NCI-H446 treated with DMSO at 0.1 percent for 48 hours (cell line): ENCODE measurements around the gene EDEM2.
"Not testable (repeated sequence)": the region's sequence is repeated elsewhere in the genome, so short reads cannot be mapped to it uniquely, and the experiment has no call there.

Experiments
- DNase-seq: peaks from one replicate; lab custom pipeline; 2025; lab: John Stamatoyannopoulos, UW

Gene EDEM2

GRCh38 chr20:35087355-35087754 lies 59.8 kb downstream of the EDEM2 start:
- DNase-seq = no peak

DNA sequence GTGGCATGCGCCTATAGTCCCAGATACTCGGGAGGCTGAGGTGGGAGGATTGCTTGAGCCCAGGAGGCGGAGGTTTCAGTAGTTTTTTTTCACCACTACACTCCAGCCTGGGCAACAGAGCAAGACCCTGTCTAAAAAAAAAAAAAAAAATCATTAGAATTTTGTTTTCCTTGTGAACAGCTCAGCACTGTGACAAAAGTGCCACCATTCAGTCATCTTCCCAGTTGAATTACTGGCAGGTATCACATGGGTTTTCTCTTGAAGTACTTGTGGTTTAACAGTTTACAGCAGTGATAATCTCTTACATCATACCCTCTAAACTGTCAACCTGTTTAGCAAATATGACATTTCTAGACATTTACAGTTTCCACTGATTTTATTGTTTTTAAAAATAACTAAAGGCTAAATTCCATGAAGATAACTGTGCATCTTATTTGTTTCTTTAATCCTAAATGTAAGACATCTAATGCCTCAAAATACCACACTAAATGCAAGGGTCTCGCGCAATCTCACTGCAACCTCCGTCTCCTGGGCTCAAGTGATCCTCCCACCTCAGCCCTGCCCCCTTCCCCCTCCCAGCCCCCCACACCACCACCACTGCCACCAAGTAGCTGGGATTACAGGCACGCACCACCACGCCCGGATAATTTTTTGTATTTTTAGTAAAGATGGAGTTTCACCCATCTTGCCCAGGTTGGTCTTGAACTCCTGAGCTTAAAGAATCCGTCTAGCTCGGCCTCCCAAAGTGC lies 61.5 kb downstream of the EDEM2 start:
- no peak for DNase-seq

DNA sequence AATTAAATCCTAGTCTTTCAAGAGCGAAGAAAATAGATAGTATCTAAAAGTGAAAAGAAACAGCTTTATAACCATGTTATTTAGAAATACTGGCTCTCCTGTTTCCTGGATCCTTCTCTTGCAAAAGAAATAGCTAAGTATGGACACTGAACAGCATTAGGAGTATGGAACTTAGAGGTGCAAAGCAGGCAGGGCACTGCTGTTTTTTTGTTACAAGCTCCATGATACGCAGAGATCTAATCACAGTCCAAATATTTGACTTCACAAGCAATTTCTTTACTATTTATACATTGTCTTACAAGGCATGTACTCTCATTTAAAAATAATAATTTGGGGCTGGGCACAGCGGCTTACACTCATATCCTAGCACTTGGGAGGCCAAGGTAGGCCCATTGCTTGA lies 62.1 kb downstream of the EDEM2 start:
- DNase-seq = no peak

GRCh38 chr20:35080348-35080642 lies 66.8 kb downstream of the EDEM2 start:
- not testable (repeated sequence) for DNase-seq

DNA sequence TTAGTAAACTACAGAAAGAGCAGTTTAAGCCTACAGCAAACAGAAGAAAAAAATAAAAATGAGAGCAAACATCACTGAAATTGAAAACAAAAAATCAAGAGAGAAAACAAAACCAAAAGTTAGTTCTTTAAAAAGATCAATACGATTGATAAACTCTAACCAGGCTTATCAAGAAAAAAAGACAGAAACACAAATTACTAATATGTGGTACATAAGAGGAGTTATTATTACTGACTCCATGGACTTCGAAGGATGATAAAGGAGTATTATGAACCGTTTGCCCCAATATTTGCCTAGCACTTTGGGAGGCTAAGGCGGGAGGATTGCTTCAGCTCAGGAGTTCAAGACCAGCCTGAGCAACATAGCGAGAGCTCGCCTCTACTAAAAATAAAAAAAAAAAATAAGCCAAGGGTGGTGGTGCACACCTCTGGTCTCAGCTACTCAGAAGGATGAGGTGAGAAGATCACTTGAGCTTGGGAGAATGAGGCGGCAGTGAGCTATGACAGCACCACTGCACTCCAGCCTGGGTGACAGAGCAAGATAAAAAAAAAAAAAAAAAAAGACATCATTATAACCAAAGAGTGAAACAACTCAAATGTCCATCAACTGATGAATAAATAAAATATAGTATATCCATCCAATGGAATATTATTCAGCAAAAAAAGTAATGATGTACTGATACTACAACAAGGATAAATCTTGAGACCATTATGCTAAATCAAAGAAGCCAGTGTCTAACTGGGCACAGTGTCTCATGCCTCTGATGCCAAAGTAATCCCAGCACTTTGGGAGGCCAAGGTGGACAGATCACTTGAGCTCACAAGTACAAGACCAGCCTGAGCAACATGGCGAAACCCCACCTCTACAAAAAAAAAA lies 67.4 kb downstream of the EDEM2 start:
- DNase-seq = no peak

DNA sequence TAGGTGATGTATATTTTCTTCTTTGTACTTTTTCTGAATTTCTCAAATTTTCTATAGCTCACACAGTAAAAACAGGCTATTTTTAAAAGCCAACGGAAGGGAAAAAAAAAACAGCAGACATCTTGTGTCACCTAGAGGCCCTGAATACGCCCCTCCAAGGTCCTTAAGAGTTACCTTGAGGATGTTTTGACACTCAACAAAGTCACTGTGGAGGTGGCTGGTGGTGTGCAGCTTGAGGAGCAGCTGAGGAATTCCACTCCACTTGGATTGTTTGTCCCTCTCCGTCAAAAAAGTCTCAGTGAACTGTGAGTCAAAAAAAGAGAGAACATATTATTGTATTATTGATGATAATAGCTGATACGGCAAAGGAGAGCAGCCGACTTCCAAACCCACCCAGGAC lies 69.3 kb downstream of the EDEM2 start:
- DNase-seq = no peak

DNA sequence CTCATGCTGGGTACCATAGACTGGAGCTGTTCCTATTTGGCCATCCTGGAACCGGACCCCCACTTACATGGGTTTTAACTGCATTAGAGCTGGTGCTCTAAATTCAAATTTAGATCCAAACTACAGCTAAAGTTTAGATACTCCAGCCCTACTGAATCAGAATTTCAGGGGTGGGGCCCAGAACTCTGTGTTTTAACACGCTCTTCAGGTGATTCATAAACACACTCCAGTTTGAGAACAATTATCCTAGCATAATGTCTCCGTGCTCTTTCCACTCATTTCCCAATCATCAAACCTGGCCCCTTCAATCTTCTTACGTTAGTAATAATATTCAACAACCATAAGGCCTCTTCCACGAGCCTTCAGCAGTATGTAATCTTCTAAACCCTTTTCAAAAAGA lies 69.8 kb downstream of the EDEM2 start:
- no peak for DNase-seq

DNA sequence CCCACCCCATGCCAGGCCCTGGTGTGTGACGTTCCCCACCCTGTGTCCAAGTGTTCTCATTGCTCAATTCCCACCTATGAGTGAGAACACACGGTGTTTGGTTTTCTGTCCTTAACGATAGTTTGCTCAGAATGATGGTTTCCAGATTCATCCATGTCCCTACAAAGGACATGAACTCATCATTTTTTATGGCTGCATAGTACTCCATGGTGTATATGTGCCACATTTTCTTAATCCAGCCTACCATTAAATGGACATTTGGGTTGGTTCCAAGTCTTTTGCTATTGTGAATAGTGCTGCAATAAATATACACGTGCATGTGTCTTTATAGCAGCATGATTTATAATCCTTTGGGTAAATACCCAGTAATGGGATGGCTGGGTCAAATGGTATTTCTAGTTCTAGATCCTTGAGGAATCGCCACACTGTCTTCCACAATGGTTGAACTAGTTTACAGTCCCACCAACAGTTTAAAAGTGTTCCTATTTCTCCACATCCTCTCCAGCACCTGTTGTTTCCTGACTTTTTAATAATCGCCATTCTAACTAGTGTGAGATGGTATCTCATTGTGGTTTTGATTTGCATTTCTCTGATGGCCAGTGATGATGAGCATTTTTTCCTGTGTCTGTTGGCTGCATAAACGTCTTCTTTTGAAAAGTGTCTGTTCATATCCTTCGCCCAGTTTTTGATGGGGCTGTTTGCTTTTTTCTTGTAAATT lies 75.5 kb downstream of the EDEM2 start:
- not testable (repeated sequence) for DNase-seq

GRCh38 chr20:35066194-35066593 lies 80.9 kb downstream of the EDEM2 start:
- DNase-seq = no peak
